Fibroblast of lung (primary cell): Measurements from ENCODE around the gene TNIP1. TPM values are rescaled to one million over a fixed set of nuclear protein-coding genes. Genes with fewer than 3 reads are reported as not detected.

Source experiments
- DNase-seq, 2 donors: peaks; one replicate each; pipeline versions ENCODE4 v3.0.0 to v3.0.0-alpha.2; 2010; ENCODE audit warnings: low read depth in 2 of 2
- H2AFZ ChIP-seq: 2 replicates; pipeline ENCODE4 v1.5.1; 2012; ENCODE audit warnings: low read length, control low read depth, inconsistent platforms
- H3K27ac ChIP-seq: 2 replicates; pipeline ENCODE4 v1.5.1; 2011; ENCODE audit warnings: low read length, control low read depth; ENCODE audit not compliant: insufficient read depth
- H3K27me3 ChIP-seq: 2 replicates; pipeline ENCODE4 v1.5.1; 2011; ENCODE audit warnings: mild to moderate bottlenecking, low read length; ENCODE audit not compliant: control insufficient read depth, insufficient read depth
- H3K36me3 ChIP-seq: 2 replicates; pipeline ENCODE4 v1.5.1; 2011; ENCODE audit warnings: low read length; ENCODE audit not compliant: control insufficient read depth, insufficient read depth
- H3K4me1 ChIP-seq: 2 replicates; pipeline ENCODE4 v1.5.1; 2011; ENCODE audit warnings: low read length; ENCODE audit not compliant: control insufficient read depth, insufficient read depth; ENCODE audit errors: extremely low read depth
- H3K4me2 ChIP-seq: 2 replicates; pipeline ENCODE4 v1.5.1; 2011; ENCODE audit warnings: low read length, control low read depth; ENCODE audit not compliant: insufficient read depth; ENCODE audit errors: extremely low read depth
- H3K4me3 ChIP-seq, 4 experiments: fragments of 200-600 bp in 1 of 4; sonication (generic) in 1 of 4; replicated peaks in 1 of 4; 2 replicates each; pipeline ENCODE4 v1.5.1; 2011 to 2016; ENCODE audit warnings: low read length in 4 of 4, low read depth in 3 of 4, mild to moderate bottlenecking in 3 of 4, control low read depth in 2 of 4, inconsistent platforms in 1 of 4, mixed read lengths in 1 of 4; ENCODE audit not compliant: insufficient read depth in 1 of 4; ENCODE audit errors: control extremely low read depth in 1 of 4
- H3K79me2 ChIP-seq: 2 replicates; pipeline ENCODE4 v1.5.1; 2012; ENCODE audit warnings: mild to moderate bottlenecking, low read length, inconsistent platforms; ENCODE audit not compliant: control insufficient read depth, insufficient read depth
- H3K9ac ChIP-seq: 2 replicates; pipeline ENCODE4 v1.5.1; 2011; ENCODE audit warnings: mild to moderate bottlenecking, low read length, control low read depth; ENCODE audit not compliant: insufficient read depth
- H3K9me3 ChIP-seq: 2 replicates; pipeline ENCODE4 v1.5.1; 2012; ENCODE audit warnings: low read depth, low read length; ENCODE audit not compliant: control insufficient read depth, insufficient read depth
- H4K20me1 ChIP-seq: 2 replicates; pipeline ENCODE4 v1.5.1; 2011; ENCODE audit warnings: low read length; ENCODE audit not compliant: control insufficient read depth, insufficient read depth; ENCODE audit errors: extremely low read depth
- CTCF ChIP-seq, 2 donors: IDR thresholded peaks in 1 of 2; conservative IDR thresholded peaks in 1 of 2; 1 replicate in 1 of 2; 2 replicates in 1 of 2; pipeline ENCODE4 v1.5.1; 2011 to 2012; ENCODE audit warnings: low read length in 2 of 2, control low read depth in 1 of 2, inconsistent platforms in 1 of 2, low read depth in 1 of 2, mild to moderate bottlenecking in 1 of 2
- EZH2 ChIP-seq: IDR thresholded peaks from 2 replicates; pipeline ENCODE4 v1.5.1; 2012; ENCODE audit warnings: low read length, control low read depth, mild to moderate bottlenecking; ENCODE audit errors: missing control alignments
- polyA plus RNA-seq, 2 donors: library from polyadenylated mRNA; depleted of rRNA in 1 of 2; stranded (reverse) in 1 of 2; unstranded in 1 of 2; fragments of >200 nt; gene quantifications; 2 replicates each; pipeline ENCODE4 v1.2.1, GENCODE V29; 2011 to 2012; ENCODE audit warnings: missing spikeins in 1 of 2
- total RNA-seq: library from RNA; depleted of rRNA; stranded (reverse); fragments of >200 nt; gene quantifications from 2 replicates; pipeline ENCODE4 v1.2.1, GENCODE V29; 2014

The TNIP1 gene
- total and polyA plus RNA-seq, 2 donors (not counting 1 experiment from before 2014, with no cell fraction given) = 47.2 to 59.1 TPM

DNA sequence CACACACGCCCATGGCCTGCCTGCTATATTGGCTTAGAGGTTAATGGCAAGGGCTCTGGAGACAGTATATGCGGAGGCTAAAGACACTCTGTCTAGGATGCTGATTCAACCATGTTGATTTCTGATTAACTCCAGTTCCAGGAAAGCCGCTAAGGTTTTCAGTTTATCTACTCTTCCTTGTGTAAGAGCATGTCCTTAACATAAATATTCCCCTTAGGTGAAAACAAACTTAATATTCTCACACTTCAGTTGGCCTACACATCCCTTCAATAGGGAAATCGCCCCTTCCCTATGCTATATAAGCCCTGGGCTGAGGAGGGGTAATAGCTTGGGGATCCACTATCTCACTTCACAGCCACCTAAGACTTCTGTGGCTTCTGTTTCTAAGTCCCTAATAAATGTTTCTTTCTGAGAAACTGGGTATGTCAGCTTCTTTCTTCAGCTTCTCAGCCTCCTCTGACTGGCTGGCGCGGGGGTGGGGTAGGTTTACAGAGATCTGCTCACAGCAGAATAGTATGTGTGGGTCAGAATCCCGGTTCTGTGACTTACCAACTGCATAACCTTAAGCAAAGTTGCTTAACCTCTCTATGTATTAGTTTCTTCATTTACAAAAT, 64.8 kb downstream of the TNIP1 start:
- no peaks in the 10 kb centered on the region for H3K36me3 ChIP-seq
- no peak overlapping the region for H3K9ac ChIP-seq
- no peaks in the 10 kb centered on the region for H4K20me1 ChIP-seq
- H3K4me2 ChIP-seq = no peak overlapping the region
- no peaks in the 10 kb centered on the region for H3K9me3 ChIP-seq
- H3K4me3 ChIP-seq = no peak overlapping the region
- TF ChIP-seq CTCF (conservative IDR thresholded peaks at IDR 0.05 in 1 of 2, IDR thresholded peaks at IDR 0.05 in 1 of 2; ENCODE audit: low read depth in 1 of 2, low read length in 2 of 2) = no peak
- no peak for TF ChIP-seq EZH2
- no peaks in the 10 kb centered on the region for H3K27me3 ChIP-seq
- DNase-seq = no peak
- H3K4me1 ChIP-seq = peaks cover 5% of the 10 kb centered on the region
- no peak overlapping the region for H3K27ac ChIP-seq
- H2AFZ ChIP-seq = no peak overlapping the region
- no peaks in the 10 kb centered on the region for H3K79me2 ChIP-seq

- Histone ChIP-seq H3K36me3 (no peaks in the 10 kb centered on the region), H3K79me2 (no peaks in the 10 kb centered on the region), H3K27ac (no peak overlapping the region), H3K27me3 (no peaks in the 10 kb centered on the region), H3K9me3 (no peaks in the 10 kb centered on the region), H4K20me1 (no peaks in the 10 kb centered on the region), H2AFZ (no peak overlapping the region), H3K9ac (no peak overlapping the region), H3K4me3 (no peak overlapping the region), H3K4me1 (no peaks in the 10 kb centered on the region), H3K4me2 (no peak overlapping the region)
- TF ChIP-seq CTCF (conservative IDR thresholded peaks at IDR 0.05 in 1 of 2, IDR thresholded peaks at IDR 0.05 in 1 of 2; ENCODE audit: low read depth in 1 of 2, low read length in 2 of 2) (no peak), EZH2 (no peak)
- DNase-seq = no peak
Observed at GRCh38 chr5:151014680-151015343, 66.0 kb downstream of the TNIP1 start.

- Histone ChIP-seq H3K36me3 (no peaks in the 10 kb centered on the region), H3K4me2 (no peak overlapping the region), H3K27ac (no peak overlapping the region), H4K20me1 (no peaks in the 10 kb centered on the region), H3K4me3 (no peak overlapping the region), H3K9me3 (no peaks in the 10 kb centered on the region), H3K9ac (no peak overlapping the region), H3K79me2 (no peaks in the 10 kb centered on the region), H3K27me3 (no peaks in the 10 kb centered on the region), H3K4me1 (no peaks in the 10 kb centered on the region), H2AFZ (no peak overlapping the region)
- TF ChIP-seq CTCF (conservative IDR thresholded peaks at IDR 0.05 in 1 of 2, IDR thresholded peaks at IDR 0.05 in 1 of 2; ENCODE audit: low read depth in 1 of 2, low read length in 2 of 2) (no peak), EZH2 (no peak)
- no peak for DNase-seq
Observed at GRCh38 chr5:151012862-151013261, 68.0 kb downstream of the TNIP1 start.
